ENCODE data around the gene INHBC. TPM values are rescaled to one million over a fixed set of nuclear protein-coding genes. Genes with fewer than 3 reads are reported as not detected.

The INHBC gene, protein sequence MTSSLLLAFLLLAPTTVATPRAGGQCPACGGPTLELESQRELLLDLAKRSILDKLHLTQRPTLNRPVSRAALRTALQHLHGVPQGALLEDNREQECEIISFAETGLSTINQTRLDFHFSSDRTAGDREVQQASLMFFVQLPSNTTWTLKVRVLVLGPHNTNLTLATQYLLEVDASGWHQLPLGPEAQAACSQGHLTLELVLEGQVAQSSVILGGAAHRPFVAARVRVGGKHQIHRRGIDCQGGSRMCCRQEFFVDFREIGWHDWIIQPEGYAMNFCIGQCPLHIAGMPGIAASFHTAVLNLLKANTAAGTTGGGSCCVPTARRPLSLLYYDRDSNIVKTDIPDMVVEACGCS
- total RNA-seq (not detected), polyA plus RNA-seq (ENCODE audit: insufficient read depth, low read depth, low replicate concordance) (not detected)
- long read RNA-seq, donor 1 = 0 reads
- long read RNA-seq, donor 2 = 0 reads
- long read RNA-seq, donor 3 = 0 reads
- long read RNA-seq, donor 4 = 0 reads
- long read RNA-seq, donor 5 = 0 reads
- long read RNA-seq, donor 6 = 0 reads
- long read RNA-seq, donor 7 = 0 reads
- long read RNA-seq, donor 8 = 0 reads
- long read RNA-seq, donor 9 = 0 reads
- long read RNA-seq, donor 10 = 0 reads

DNA sequence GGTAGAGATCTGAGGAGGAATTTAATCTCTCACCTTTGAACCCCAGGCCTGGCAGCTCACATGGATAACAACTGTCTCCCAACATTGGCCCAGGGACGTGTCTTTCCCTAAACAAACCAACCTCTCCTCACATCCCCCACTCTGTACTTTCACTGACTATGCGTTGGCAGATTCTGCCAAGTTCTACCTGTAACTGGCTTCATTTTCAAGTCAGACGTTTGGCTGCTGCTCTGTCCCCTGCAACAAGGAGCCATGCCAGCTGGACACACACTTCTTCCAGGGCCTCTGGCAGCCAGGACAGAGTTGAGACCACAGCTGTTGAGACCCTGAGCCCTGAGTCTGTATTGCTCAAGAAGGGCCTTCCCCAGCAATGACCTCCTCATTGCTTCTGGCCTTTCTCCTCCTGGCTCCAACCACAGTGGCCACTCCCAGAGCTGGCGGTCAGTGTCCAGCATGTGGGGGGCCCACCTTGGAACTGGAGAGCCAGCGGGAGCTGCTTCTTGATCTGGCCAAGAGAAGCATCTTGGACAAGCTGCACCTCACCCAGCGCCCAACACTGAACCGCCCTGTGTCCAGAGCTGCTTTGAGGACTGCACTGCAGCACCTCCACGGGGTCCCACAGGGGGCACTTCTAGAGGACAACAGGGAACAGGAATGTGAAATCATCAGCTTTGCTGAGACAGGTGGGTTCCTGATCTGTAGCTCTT, at the start of gene INHBC:
TSS of gene INHBC (plus strand) at position 268 of the 707 bp plus-strand sequence. CDS start at position 371, 103 bp downstream.
- no peaks in the 10 kb centered on the region for H3K9me3 ChIP-seq (ENCODE audit: control insufficient read depth in 2 of 3, insufficient read depth in 1 of 3, low read length in 3 of 3)
- FAIRE-seq (no peak), DNase-seq (no peak)
- no peak within 1 kb of the TSS for H3K9ac ChIP-seq (ENCODE audit: low read length in 3 of 3)
- H3K4me3 ChIP-seq (ENCODE audit: low read length in 3 of 3) = no peak within 1 kb of the TSS
- H3K27me3 ChIP-seq (ENCODE audit: control insufficient read depth, insufficient read depth, low read length) = no peaks in the 10 kb centered on the region
- H3K27ac ChIP-seq (ENCODE audit: low read depth in 2 of 2, low read length in 2 of 2) = peak within 1 kb of the TSS in 1 of 2 donors; percentile 25
- intact Hi-C loops (cut with DNase I) = no loop called here
- H3K4me1 ChIP-seq (ENCODE audit: control insufficient read depth in 2 of 3, insufficient read depth in 2 of 3, low read depth in 1 of 3, low read length in 3 of 3) = peaks cover 0 to 9% (median 2%) of the 10 kb centered on the region in 3 donors
- H3K36me3 ChIP-seq (ENCODE audit: control insufficient read depth in 2 of 3, insufficient read depth in 3 of 3, low read length in 3 of 3) = no peaks in the 10 kb centered on the region
- TF ChIP-seq, protein P1, sequence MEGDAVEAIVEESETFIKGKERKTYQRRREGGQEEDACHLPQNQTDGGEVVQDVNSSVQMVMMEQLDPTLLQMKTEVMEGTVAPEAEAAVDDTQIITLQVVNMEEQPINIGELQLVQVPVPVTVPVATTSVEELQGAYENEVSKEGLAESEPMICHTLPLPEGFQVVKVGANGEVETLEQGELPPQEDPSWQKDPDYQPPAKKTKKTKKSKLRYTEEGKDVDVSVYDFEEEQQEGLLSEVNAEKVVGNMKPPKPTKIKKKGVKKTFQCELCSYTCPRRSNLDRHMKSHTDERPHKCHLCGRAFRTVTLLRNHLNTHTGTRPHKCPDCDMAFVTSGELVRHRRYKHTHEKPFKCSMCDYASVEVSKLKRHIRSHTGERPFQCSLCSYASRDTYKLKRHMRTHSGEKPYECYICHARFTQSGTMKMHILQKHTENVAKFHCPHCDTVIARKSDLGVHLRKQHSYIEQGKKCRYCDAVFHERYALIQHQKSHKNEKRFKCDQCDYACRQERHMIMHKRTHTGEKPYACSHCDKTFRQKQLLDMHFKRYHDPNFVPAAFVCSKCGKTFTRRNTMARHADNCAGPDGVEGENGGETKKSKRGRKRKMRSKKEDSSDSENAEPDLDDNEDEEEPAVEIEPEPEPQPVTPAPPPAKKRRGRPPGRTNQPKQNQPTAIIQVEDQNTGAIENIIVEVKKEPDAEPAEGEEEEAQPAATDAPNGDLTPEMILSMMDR (IDR thresholded peaks at IDR 0.05; ENCODE audit: borderline replicate concordance, extremely low read depth, insufficient read depth) = no peak

DNA sequence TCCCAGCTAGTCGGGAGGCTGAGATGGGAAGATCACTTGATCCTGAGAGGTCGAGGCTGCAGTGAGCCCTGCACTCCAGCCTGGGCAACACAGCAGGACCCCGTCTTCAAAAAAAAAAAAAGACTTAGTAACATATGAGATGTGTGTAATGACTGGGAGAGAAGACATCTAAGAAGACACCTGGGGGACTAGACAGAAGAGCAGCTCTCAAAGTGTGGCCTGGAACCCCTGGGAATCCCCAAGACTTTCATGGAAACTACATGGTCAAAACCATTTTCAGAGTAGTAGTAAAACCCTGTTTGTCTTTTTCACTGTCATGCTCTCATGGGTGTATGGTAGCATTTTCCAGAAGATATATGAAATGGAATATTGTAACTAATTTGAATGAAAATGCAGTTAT, 49.0 kb upstream of the INHBC start:
- Histone ChIP-seq H3K9ac (ENCODE audit: low read length in 3 of 3) (no peak overlapping the region), H3K9me3 (ENCODE audit: control insufficient read depth in 2 of 3, insufficient read depth in 1 of 3, low read length in 3 of 3) (no peaks in the 10 kb centered on the region), H3K27me3 (ENCODE audit: control insufficient read depth, insufficient read depth, low read length) (no peaks in the 10 kb centered on the region), H3K4me1 (ENCODE audit: control insufficient read depth in 2 of 3, insufficient read depth in 2 of 3, low read depth in 1 of 3, low read length in 3 of 3) (peaks cover 0 to 6% (median 0%) of the 10 kb centered on the region in 3 donors), H3K4me3 (ENCODE audit: low read length in 3 of 3) (no peak overlapping the region), H3K36me3 (ENCODE audit: control insufficient read depth in 2 of 3, insufficient read depth in 3 of 3, low read length in 3 of 3) (no peaks in the 10 kb centered on the region), H3K27ac (ENCODE audit: low read depth in 2 of 2, low read length in 2 of 2) (no peak overlapping the region)
- DNase-seq (no peak), FAIRE-seq (no peak)
- TF ChIP-seq, protein P1 (IDR thresholded peaks at IDR 0.05; ENCODE audit: borderline replicate concordance, extremely low read depth, insufficient read depth) = no peak
- intact Hi-C loops (cut with DNase I) = no loop called here

DNA sequence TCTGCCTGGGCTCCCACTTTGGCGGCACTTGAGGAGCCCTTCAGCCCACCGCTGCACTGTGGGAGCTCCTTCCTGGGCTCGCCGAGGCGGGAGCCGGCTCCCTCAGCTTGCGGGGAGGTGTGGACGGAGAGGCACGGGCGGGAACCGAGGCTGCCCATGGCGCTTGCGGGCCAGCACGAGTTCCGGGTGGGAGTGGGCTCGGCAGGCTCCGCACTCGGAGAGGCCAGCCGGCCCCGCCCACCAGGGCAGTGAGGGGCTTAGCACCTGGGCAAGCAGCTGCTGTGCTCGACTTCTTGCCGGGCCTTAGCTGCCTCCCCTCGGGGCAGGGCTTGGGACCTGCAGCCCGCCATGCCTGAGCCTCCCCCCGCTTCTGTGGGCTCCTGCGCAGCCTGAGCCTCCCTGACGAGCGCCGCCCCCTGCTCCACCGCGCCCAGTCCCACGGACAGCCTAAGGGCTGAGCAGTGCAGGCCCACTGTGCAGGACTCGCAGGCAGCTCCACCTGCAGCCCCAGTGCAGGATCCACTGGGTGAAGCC, 48.3 kb upstream of the INHBC start:
- Histone ChIP-seq H3K9ac (ENCODE audit: low read length in 3 of 3) (no peak overlapping the region), H3K36me3 (ENCODE audit: control insufficient read depth in 2 of 3, insufficient read depth in 3 of 3, low read length in 3 of 3) (no peaks in the 10 kb centered on the region), H3K9me3 (ENCODE audit: control insufficient read depth in 2 of 3, insufficient read depth in 1 of 3, low read length in 3 of 3) (no peaks in the 10 kb centered on the region), H3K27ac (ENCODE audit: low read depth in 2 of 2, low read length in 2 of 2) (no peak overlapping the region), H3K27me3 (ENCODE audit: control insufficient read depth, insufficient read depth, low read length) (no peaks in the 10 kb centered on the region), H3K4me1 (ENCODE audit: control insufficient read depth in 2 of 3, insufficient read depth in 2 of 3, low read depth in 1 of 3, low read length in 3 of 3) (peaks cover 0 to 6% (median 0%) of the 10 kb centered on the region in 3 donors), H3K4me3 (ENCODE audit: low read length in 3 of 3) (no peak overlapping the region)
- DNase-seq (no peak), FAIRE-seq (no peak)
- TF ChIP-seq, protein P1 (IDR thresholded peaks at IDR 0.05; ENCODE audit: borderline replicate concordance, extremely low read depth, insufficient read depth) = no peak
- intact Hi-C loops (cut with DNase I) = no loop called here
